HEK293T (cell line): ENCODE measurements around the gene SMR3A.

Source experiments
- CTCF ChIA-PET: fragments of 350-600 bp; formaldehyde crosslinking; extraction: SDS; loops from one replicate; lab custom pipeline; 2021; ENCODE audit warnings: antibody characterized with exemption, inconsistent platforms; lab: Yijun Ruan, JAX
- POLR2A ChIA-PET: fragments of 350-600 bp; formaldehyde crosslinking; extraction: SDS; loops from one replicate; lab custom pipeline; 2020; ENCODE audit warnings: antibody characterized with exemption, inconsistent platforms; lab: Yijun Ruan, JAX
- DNase-seq: peaks from one replicate; pipeline ENCODE4 v3.0.0; 2012; ENCODE audit warnings: mixed read lengths; ENCODE audit errors: extremely low spot score
- ARNT ChIP-seq: fragments of 450-650 bp; IDR thresholded peaks from 2 replicates; pipeline ENCODE4 v1.6.1; 2017; ENCODE audit warnings: mild to moderate bottlenecking
- BHLHE40 ChIP-seq: fragments of 450-650 bp; IDR thresholded peaks from 2 replicates; pipeline ENCODE4 v1.6.1; 2016; ENCODE audit warnings: mild to moderate bottlenecking, moderate library complexity, borderline replicate concordance
- CTBP1 ChIP-seq: fragments of 450-650 bp; IDR thresholded peaks from 2 replicates; pipeline ENCODE4 v1.6.1; 2016; ENCODE audit warnings: borderline replicate concordance
- ELF4 ChIP-seq: fragments of 450-650 bp; IDR thresholded peaks from 2 replicates; pipeline ENCODE4 v1.6.1; 2017; ENCODE audit warnings: antibody characterized with exemption
- FOXA1 ChIP-seq: fragments of 450-650 bp; IDR thresholded peaks from 2 replicates; pipeline ENCODE4 v1.6.1; 2016; ENCODE audit warnings: mild to moderate bottlenecking
- FOXK2 ChIP-seq: fragments of 450-650 bp; IDR thresholded peaks from 2 replicates; pipeline ENCODE4 v1.6.1; 2016; ENCODE audit warnings: mild to moderate bottlenecking
- FOXM1 ChIP-seq: fragments of 450-650 bp; IDR thresholded peaks from 2 replicates; pipeline ENCODE4 v1.6.1; 2017; ENCODE audit warnings: mild to moderate bottlenecking, borderline replicate concordance
- HDGF ChIP-seq: fragments of 450-650 bp; IDR thresholded peaks from 2 replicates; pipeline ENCODE4 v1.6.1; 2017; ENCODE audit warnings: antibody characterized with exemption, borderline replicate concordance
- L3MBTL2 ChIP-seq: fragments of 450-650 bp; conservative IDR thresholded peaks from 2 replicates; pipeline ENCODE4 v1.6.1; 2016; ENCODE audit warnings: mild to moderate bottlenecking
- LEF1 ChIP-seq: fragments of 450-650 bp; IDR thresholded peaks from 2 replicates; pipeline ENCODE4 v1.6.1; 2017; ENCODE audit warnings: mild to moderate bottlenecking, borderline replicate concordance
- NFRKB ChIP-seq: fragments of 450-650 bp; IDR thresholded peaks from 2 replicates; pipeline ENCODE4 v1.6.1; 2016; ENCODE audit warnings: mild to moderate bottlenecking, moderate library complexity
- PKNOX1 ChIP-seq: fragments of 450-650 bp; IDR thresholded peaks from 2 replicates; pipeline ENCODE4 v1.6.1; 2016
- SP1 ChIP-seq: fragments of 450-650 bp; IDR thresholded peaks from 2 replicates; pipeline ENCODE4 v1.6.1; 2017
- SUZ12 ChIP-seq: fragments of 450-650 bp; IDR thresholded peaks from 2 replicates; pipeline ENCODE4 v1.6.1; 2016; ENCODE audit warnings: mild to moderate bottlenecking
- TARDBP ChIP-seq: fragments of 450-650 bp; IDR thresholded peaks from 2 replicates; pipeline ENCODE4 v1.6.1; 2016
- ZNF384 ChIP-seq: fragments of 450-650 bp; IDR thresholded peaks from 2 replicates; pipeline ENCODE4 v1.6.1; 2016

The SMR3A gene

DNA sequence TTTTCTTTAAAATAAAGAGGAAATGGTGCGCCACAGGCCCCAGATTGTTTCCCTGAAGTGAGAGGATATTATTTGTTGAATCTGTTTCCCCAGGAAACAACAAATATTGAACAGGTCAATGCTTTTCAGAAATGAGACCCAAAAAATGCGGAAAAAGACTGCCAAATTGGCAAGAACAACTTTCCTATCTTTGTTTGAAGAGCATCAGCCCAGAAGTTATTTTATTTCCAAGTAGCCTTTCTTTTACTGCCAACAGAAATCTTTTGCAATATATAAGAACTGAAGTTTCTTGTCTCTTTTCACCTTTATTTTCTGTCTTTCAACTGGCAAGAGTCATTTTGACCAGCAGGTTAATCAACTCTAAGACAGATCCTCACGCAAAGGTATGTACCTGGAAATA, at the start of gene SMR3A:
TSS of gene SMR3A (plus strand) at position 301 of the 400 bp plus-strand sequence. CDS start 1,356 bp downstream, outside the sequence.
- ChIA-PET CTCF (no interaction called here), POLR2A (no interaction called here)
- no peak for DNase-seq
- TF ChIP-seq ZNF384 (no peak), LEF1 (no peak), ELF4 (no peak), CTBP1 (no peak), NFRKB (no peak), PKNOX1 (no peak), TARDBP (no peak), BHLHE40 (no peak), FOXK2 (no peak), FOXA1 (no peak), SP1 (no peak), SUZ12 (no peak), HDGF (no peak), ARNT (no peak), L3MBTL2 (no peak), FOXM1 (no peak)

- no peak for TF ChIP-seq PKNOX1
- no peak for TF ChIP-seq FOXK2
- TF ChIP-seq SUZ12 = no peak
- no peak for TF ChIP-seq TARDBP
- TF ChIP-seq ELF4 = no peak
- TF ChIP-seq ARNT = no peak
- TF ChIP-seq BHLHE40 = no peak
- TF ChIP-seq L3MBTL2 = no peak
- TF ChIP-seq FOXM1 = no peak
- TF ChIP-seq FOXA1 = no peak
- no peak for TF ChIP-seq HDGF
- no peak for TF ChIP-seq NFRKB
- TF ChIP-seq CTBP1 = no peak
- no peak for TF ChIP-seq LEF1
- TF ChIP-seq SP1 = no peak
- no peak for TF ChIP-seq ZNF384
- POLR2A ChIA-PET = no interaction called here
- CTCF ChIA-PET = interaction anchor here (0.6 kb wide), 1 partner anchor 414 kb away, joined by 12 read pairs; no protein-coding TSS in a partner anchor
- DNase-seq = no peak
Measured at GRCh38 chr4:70313736-70314135, 46.8 kb upstream of the SMR3A start.

DNA sequence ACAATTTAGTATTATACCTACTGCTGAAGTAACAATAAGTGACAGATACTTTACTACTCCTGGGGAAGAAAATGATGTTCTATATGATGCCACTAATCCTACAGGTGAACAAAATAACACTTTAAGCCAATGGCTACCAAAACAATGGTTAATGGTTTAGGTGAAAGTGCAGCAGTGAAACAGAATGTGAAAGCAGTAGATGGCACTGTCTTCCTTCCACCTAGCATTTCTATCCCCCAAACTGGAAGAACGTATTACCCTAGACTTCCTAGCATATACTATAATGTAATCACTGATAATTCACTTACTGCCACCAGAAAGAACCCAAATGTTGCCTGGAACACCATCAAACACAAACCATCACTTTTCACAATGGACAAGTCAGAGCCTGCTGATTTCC, 44.6 kb upstream of the SMR3A start:
- CTCF ChIA-PET = no interaction called here
- TF ChIP-seq LEF1 = no peak
- TF ChIP-seq FOXK2 = no peak
- TF ChIP-seq SP1 = no peak
- TF ChIP-seq TARDBP = no peak
- TF ChIP-seq HDGF = no peak
- TF ChIP-seq BHLHE40 = no peak
- TF ChIP-seq NFRKB = no peak
- no peak for TF ChIP-seq ARNT
- no peak for TF ChIP-seq FOXM1
- TF ChIP-seq ELF4 = no peak
- no peak for TF ChIP-seq SUZ12
- TF ChIP-seq PKNOX1 = no peak
- no peak for TF ChIP-seq ZNF384
- TF ChIP-seq CTBP1 = no peak
- TF ChIP-seq FOXA1 = no peak
- no peak for TF ChIP-seq L3MBTL2
- POLR2A ChIA-PET = no interaction called here
- DNase-seq = no peak

GRCh38 chr4:70326052-70326451, 34.5 kb upstream of the SMR3A start:
- DNase-seq = no peak
- CTCF ChIA-PET = no interaction called here
- no peak for TF ChIP-seq ZNF384
- no peak for TF ChIP-seq FOXK2
- POLR2A ChIA-PET = no interaction called here

DNA sequence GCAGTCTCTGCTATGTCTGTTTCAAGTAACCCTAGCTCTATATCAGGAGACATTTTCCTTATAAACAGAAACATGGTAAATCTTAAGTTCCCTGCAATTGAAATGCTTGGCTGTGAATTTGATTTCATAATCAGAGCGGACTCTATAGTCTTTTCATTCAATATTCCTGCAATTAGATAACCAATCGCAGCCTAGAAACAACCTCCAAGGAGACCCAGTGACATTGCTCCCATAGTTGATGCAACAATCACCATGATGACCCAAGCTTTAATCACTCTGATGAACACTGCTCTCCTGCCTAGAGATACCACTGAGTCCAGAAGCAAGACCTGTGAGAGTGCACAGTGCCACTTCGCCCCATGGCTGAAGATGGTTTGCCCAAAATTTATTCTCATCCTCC, 25.9 kb upstream of the SMR3A start, which contains the start of gene CABS1:
TSS of gene CABS1 (plus strand) at position 301 of the 400 bp plus-strand sequence. CDS start at position 360, 59 bp downstream.
- ChIA-PET CTCF (no interaction called here), POLR2A (no interaction called here)
- no peak for DNase-seq
- TF ChIP-seq FOXK2 (no peak), HDGF (no peak), NFRKB (no peak), ZNF384 (no peak), FOXM1 (no peak), SUZ12 (no peak), SP1 (no peak), ELF4 (no peak), TARDBP (no peak), PKNOX1 (no peak), LEF1 (no peak), BHLHE40 (no peak), ARNT (no peak), L3MBTL2 (no peak), FOXA1 (no peak), CTBP1 (no peak)

DNA sequence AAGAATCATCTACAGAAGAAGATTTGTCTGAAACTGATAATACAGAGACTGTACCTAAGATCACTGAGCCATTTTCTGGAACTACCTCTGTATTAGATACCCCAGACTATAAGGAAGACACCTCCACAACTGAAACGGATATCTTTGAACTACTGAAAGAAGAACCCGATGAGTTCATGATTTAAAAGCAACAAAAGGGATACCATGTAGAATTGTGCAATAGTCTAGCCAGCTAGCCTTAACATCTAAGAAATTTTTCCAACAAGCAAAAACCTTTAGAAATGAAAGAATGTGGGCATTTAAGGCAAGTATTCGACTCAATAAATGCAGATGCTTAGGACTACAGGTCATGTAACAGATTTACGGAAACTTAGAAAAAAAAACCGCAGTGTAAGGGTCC, 24.5 kb upstream of the SMR3A start:
- POLR2A ChIA-PET = no interaction called here
- DNase-seq = no peak
- no peak for TF ChIP-seq BHLHE40
- no peak for TF ChIP-seq L3MBTL2
- TF ChIP-seq ELF4 = no peak
- TF ChIP-seq SP1 = no peak
- no peak for TF ChIP-seq TARDBP
- no peak for TF ChIP-seq SUZ12
- no peak for TF ChIP-seq LEF1
- no peak for TF ChIP-seq FOXM1
- no peak for TF ChIP-seq FOXA1
- no peak for TF ChIP-seq PKNOX1
- no peak for TF ChIP-seq FOXK2
- TF ChIP-seq ZNF384 = no peak
- CTCF ChIA-PET = no interaction called here
